Lung (tissue), 12 donors: Measurements from ENCODE around the gene HNF1A. TPM values are rescaled to one million over a fixed set of nuclear protein-coding genes. Genes with fewer than 3 reads are reported as not detected.

Experiments used
- ATAC-seq: fragments of 200-7000 bp; cut with Tn5 transposase; one replicate; pipeline ENCODE4 v1.9.1; 2020; ENCODE audit warnings: moderate number of reproducible peaks; ENCODE audit not compliant: insufficient read depth, low FRiP score
- DNase-seq, 3 donors: peaks; one replicate each; pipeline ENCODE4 v3.0.0-alpha.2; 2013 to 2017
- H3K27ac ChIP-seq, 2 donors: one replicate each; pipeline ENCODE4 v1.5.1; 2013; ENCODE audit warnings: mild to moderate bottlenecking in 2 of 2, moderate library complexity in 2 of 2, control low read depth in 1 of 2, inconsistent platforms in 1 of 2, low read depth in 1 of 2, low read length in 1 of 2
- H3K27me3 ChIP-seq, 3 donors: one replicate each; pipeline ENCODE4 v1.5.1; 2013; ENCODE audit warnings: low read length in 2 of 3; ENCODE audit not compliant: control insufficient read depth in 3 of 3, insufficient read depth in 3 of 3
- H3K36me3 ChIP-seq, 4 donors: one replicate each; pipeline ENCODE4 v1.5.1; 2013; ENCODE audit warnings: low read length in 4 of 4, mild to moderate bottlenecking in 1 of 4, moderate library complexity in 1 of 4; ENCODE audit not compliant: control insufficient read depth in 4 of 4, insufficient read depth in 4 of 4
- H3K4me1 ChIP-seq, 5 donors: one replicate each; pipeline ENCODE4 v1.5.1; 2013; ENCODE audit warnings: low read length in 5 of 5, mild to moderate bottlenecking in 2 of 5, moderate library complexity in 1 of 5; ENCODE audit not compliant: control insufficient read depth in 5 of 5, insufficient read depth in 5 of 5
- H3K4me3 ChIP-seq: one replicate; pipeline ENCODE4 v1.5.1; 2013; ENCODE audit warnings: mild to moderate bottlenecking, control low read depth, moderate library complexity
- H3K9ac ChIP-seq, 2 donors: one replicate each; pipeline ENCODE4 v1.5.1; 2013; ENCODE audit warnings: low read length in 2 of 2, control low read depth in 1 of 2; ENCODE audit not compliant: insufficient read depth in 1 of 2
- H3K9me3 ChIP-seq, 4 donors: one replicate each; pipeline ENCODE4 v1.5.1; 2013; ENCODE audit warnings: low read length in 3 of 4, mild to moderate bottlenecking in 1 of 4, moderate library complexity in 1 of 4; ENCODE audit not compliant: control insufficient read depth in 4 of 4, insufficient read depth in 3 of 4
- WGBS, 2 donors: extraction: QIAGEN DNeasy Blood & Tissue Kit; methylation state at CpG; one replicate each; pipeline ENCODE4 v1.1.7; 2013; 5-methylcytosine and 5-hydroxymethylcytosine counted together
- polyA plus RNA-seq, 2 donors: library from polyadenylated mRNA; stranded (reverse); fragments of 200-250 nt; gene quantifications; one replicate each; pipeline ENCODE4 v1.2.1, GENCODE V29; 2013
- total RNA-seq, 2 donors: library from RNA; depleted of rRNA in 1 of 2; stranded (reverse); fragments of >200 nt in 1 of 2; gene quantifications; one replicate each; pipeline ENCODE4 v1.2.1, GENCODE V29; 2014 to 2021
- TF ChIP-seq, protein P1 (sequence below): IDR thresholded peaks from 2 replicates; pipeline ENCODE4 v1.5.1; 2012; ENCODE audit warnings: mild to moderate bottlenecking; ENCODE audit errors: control extremely low read depth, extremely low read depth
- donor health status: control.
- donor health status: control.
- donor health status: Bipolar disorder and iron deficiency.
- donor health status: healthy.
- donor health status: DM: yes; HTN: yes; CAD: no.

HNF1A gene
- total and polyA plus RNA-seq, 4 donors, result 0.06 to 0.52 (median 0.27) TPM

DNA sequence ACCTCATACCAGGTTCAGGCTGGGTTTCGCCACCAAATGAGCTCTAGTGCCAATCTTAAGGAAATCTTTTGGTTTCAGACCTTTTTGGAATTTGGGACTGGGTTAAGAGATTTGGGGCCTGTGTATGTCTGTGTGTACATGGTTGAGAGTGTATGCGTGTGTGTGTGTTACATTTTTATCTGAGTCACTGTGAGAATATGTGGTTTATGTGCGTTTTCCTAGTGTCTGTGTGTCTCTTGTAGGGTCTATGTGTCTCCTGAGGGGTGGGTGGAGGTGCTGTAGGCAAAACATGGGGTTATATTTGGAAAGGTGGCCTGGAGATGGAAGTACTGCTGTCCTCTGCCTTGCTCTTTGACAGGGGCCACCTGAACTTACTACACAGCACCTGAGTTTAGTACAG is 20.1 kb downstream of the HNF1A start:
- ATAC-seq (no peak), DNase-seq (no peak)
- peaks cover 0 to 10% (median 2%) of the 10 kb centered on the region in 4 donors for H3K36me3 ChIP-seq
- H3K4me3 ChIP-seq, result no peak overlapping the region
- peaks cover 0 to 3% (median 0%) of the 10 kb centered on the region in 5 donors for H3K4me1 ChIP-seq
- 83 to 85% methylated on average over 3 of the region's 3 CpGs for WGBS, 2 donors
- no peak overlapping the region for H3K9ac ChIP-seq
- no peaks in the 10 kb centered on the region for H3K9me3 ChIP-seq
- TF ChIP-seq, protein P1, sequence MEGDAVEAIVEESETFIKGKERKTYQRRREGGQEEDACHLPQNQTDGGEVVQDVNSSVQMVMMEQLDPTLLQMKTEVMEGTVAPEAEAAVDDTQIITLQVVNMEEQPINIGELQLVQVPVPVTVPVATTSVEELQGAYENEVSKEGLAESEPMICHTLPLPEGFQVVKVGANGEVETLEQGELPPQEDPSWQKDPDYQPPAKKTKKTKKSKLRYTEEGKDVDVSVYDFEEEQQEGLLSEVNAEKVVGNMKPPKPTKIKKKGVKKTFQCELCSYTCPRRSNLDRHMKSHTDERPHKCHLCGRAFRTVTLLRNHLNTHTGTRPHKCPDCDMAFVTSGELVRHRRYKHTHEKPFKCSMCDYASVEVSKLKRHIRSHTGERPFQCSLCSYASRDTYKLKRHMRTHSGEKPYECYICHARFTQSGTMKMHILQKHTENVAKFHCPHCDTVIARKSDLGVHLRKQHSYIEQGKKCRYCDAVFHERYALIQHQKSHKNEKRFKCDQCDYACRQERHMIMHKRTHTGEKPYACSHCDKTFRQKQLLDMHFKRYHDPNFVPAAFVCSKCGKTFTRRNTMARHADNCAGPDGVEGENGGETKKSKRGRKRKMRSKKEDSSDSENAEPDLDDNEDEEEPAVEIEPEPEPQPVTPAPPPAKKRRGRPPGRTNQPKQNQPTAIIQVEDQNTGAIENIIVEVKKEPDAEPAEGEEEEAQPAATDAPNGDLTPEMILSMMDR, result no peak
- H3K27ac ChIP-seq, result no peak overlapping the region
- no peaks in the 10 kb centered on the region for H3K27me3 ChIP-seq

- no peak overlapping the region for H3K4me3 ChIP-seq
- no peaks in the 10 kb centered on the region for H3K27me3 ChIP-seq
- no peak for DNase-seq
- TF ChIP-seq, protein P1, result no peak
- H3K9me3 ChIP-seq, result no peaks in the 10 kb centered on the region
- peaks cover 3 to 18% (median 10%) of the 10 kb centered on the region in 4 donors for H3K36me3 ChIP-seq
- H3K4me1 ChIP-seq, result peaks cover 0 to 3% (median 0%) of the 10 kb centered on the region in 5 donors
- H3K27ac ChIP-seq, result no peak overlapping the region
- no peak for ATAC-seq
- WGBS, 2 donors, result 45 to 68% methylated on average over 23 of the region's 23 CpGs
- no peak overlapping the region for H3K9ac ChIP-seq
Observed at GRCh38 chr12:120999191-121000120, 21.1 kb downstream of the HNF1A start.

GRCh38 chr12:121000530-121000929 is 22.2 kb downstream of the HNF1A start:
- Histone ChIP-seq H3K4me1 (peaks cover 0 to 3% (median 0%) of the 10 kb centered on the region in 5 donors), H3K27ac (no peak overlapping the region), H3K4me3 (no peak overlapping the region), H3K36me3 (peaks cover 5 to 26% (median 11%) of the 10 kb centered on the region in 4 donors), H3K9ac (no peak overlapping the region), H3K9me3 (no peaks in the 10 kb centered on the region), H3K27me3 (no peaks in the 10 kb centered on the region)
- TF ChIP-seq, protein P1, result no peak
- ATAC-seq (no peak), DNase-seq (no peak)
- 79 to 90% methylated on average over 11 of the region's 11 CpGs for WGBS, 2 donors
